OCI-LY7 (cell line): ENCODE data around the gene DOCK4.

Experiments
- EZH2phosphoT487 ChIP-seq: fragments of 200-600 bp; sonication (generic); IDR thresholded peaks from 2 replicates; pipeline ENCODE4 v1.6.1; 2018; ENCODE audit warnings: low read depth, borderline replicate concordance, mild to moderate bottlenecking, mixed run types, antibody characterized with exemption, low read length, moderate library complexity, mixed read lengths
- TF ChIP-seq, protein P1 (sequence below): fragments of 200-600 bp; sonication (generic); conservative IDR thresholded peaks from 2 replicates; pipeline ENCODE4 v1.5.1; 2014; ENCODE audit warnings: mild to moderate bottlenecking, antibody characterized with exemption, low read length, moderate library complexity, mixed read lengths

DNA sequence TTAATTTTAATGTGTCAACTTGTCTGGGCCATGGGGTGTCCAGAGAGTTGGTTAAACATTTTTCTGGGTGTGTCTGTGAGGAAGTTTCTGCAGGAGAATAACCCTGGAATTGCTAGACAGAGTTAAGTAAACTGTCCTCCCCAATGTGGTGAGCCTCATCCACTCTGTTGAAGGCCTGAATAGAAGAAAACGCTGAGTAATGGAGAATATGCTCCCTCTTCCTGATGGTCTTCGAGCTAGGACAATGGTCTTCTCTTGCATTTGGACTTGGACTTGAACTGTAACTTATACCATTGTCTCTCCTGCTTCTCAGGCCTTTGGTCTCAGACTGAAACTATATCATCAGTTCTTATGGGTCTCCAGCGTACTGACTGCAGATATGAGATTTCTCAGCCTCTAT lies 347.9 kb downstream of the DOCK4 start:
- TF ChIP-seq, protein P1, sequence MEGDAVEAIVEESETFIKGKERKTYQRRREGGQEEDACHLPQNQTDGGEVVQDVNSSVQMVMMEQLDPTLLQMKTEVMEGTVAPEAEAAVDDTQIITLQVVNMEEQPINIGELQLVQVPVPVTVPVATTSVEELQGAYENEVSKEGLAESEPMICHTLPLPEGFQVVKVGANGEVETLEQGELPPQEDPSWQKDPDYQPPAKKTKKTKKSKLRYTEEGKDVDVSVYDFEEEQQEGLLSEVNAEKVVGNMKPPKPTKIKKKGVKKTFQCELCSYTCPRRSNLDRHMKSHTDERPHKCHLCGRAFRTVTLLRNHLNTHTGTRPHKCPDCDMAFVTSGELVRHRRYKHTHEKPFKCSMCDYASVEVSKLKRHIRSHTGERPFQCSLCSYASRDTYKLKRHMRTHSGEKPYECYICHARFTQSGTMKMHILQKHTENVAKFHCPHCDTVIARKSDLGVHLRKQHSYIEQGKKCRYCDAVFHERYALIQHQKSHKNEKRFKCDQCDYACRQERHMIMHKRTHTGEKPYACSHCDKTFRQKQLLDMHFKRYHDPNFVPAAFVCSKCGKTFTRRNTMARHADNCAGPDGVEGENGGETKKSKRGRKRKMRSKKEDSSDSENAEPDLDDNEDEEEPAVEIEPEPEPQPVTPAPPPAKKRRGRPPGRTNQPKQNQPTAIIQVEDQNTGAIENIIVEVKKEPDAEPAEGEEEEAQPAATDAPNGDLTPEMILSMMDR = no peak
- no peak for TF ChIP-seq EZH2phosphoT487
